Kidney glomerular epithelial cell (primary cell): ENCODE results near the gene NDUFV2.
"Not testable (repeated sequence)": the region's sequence is repeated elsewhere in the genome, so short reads cannot be mapped to it uniquely, and the experiment has no call there.

Source experiments
- DNase-seq: peaks from one replicate; lab custom pipeline; 2025; lab: John Stamatoyannopoulos, UW

Gene NDUFV2

DNA sequence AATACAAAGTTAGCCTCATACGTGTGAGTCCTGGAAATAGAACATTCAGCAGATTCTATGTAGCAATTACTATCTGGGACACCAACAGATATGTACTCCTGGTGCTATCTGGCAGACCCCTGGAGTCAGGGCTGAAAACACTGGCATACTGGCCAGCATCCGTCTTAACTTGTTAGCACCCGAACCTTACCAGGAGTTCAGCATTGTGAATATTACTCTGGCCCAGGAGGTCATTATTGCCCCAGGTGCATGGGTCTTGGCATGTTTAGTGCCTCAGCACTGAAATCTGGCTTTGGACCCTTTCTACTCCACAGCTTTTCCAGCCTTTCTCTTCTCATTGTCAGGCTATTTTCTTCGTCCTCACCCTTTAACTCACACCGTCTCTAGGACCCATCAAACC, 11.9 kb upstream of the NDUFV2 start:
- DNase-seq: no peak

DNA sequence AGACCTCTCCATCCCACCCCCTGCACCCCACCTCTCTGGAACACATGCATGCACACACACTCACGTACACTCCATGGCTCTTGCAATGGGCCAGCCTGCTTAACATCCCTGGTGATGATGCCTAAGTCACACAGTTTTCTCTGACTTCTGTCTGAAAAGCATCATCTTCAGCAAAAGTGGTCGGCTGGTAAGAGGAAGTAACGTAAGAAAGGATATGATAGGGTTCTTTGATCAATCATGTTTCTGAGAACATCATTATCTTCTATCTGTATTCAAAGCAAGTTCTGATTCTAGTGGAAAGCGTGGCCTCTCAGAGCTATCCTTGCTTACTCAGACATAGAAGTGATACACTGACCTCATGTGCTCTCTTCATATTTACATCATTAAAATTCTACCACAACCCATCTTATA, 11.4 kb upstream of the NDUFV2 start:
- DNase-seq: no peak

DNA sequence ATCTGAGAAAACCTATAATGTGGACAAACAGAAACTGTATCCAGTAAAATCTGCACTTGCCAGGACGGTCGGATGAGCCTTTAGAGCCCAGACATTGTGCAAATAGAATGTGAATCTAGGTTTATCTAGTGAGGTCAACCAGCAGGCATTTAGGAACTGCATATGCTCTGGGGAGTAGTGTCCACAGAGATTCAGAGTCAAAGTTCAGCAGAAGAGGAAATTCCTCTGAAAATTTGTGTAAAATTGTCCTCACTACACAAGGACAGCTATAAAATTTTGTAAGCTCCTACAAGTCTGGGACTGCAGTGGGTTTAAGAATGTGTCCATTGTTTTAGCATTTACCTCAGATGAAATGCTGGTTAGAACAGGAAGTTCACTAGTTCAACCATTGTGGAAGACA, 9.8 kb upstream of the NDUFV2 start:
- DNase-seq: no peak

DNA sequence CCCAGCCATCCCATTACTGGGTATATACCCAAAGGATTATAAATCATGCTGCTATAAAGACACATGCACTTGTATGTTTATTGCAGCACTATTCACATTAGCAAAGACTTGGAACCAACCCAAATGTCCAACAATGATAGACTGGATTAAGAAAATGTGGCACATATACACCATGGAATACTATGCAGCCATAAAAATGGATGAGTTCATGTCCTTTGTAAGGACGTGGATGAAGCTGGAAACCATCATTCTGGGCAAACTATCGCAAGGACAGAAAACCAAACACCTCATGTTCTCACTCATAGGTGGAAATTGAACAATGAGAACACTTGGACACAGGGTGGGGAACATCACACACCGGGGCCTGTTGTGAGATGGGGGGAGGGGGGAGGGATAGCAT, 9.4 kb upstream of the NDUFV2 start:
- DNase-seq: not testable (repeated sequence)

DNA sequence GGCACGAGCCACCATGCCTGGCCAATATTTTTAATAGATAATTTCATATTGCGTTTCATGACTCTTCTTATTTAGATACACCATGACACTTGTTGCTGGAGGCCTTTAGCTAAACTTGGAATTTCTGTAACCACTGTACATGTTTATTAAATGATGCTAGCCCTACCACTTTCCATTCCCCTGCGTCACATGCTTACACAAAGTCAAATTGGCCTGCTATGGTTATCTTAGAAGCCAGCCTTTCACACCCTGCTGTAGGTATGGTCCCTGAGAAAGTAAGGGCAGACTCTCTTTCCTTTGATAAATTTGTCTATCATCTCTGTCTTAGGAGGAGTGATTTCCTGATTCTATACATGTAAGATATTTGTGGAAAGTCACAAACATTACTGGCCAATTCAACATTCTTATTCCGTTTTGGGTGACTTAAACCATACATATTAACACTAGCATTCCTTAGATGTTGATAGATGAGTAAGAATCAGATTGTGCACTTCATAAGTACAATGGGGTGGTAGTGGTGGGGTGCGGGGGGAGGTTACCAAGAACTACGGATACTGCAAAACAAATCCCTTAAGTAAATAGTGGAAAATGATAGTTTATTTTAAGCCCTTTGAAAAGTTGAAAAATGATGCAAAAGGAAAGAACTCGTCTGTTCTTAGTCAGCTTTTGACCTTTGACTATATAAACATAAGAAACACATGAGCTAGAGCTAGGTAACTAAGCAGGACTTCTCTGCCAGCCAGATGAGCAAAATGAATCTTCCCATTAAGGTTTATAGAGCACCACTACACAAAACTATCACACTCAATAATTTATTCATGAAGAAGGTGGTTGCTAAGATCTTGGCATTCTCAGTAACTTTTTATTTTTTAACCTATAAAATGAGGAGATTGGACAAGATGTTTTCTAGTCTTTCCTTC, 7.9 kb upstream of the NDUFV2 start:
- DNase-seq: peak; percentile 53

DNA sequence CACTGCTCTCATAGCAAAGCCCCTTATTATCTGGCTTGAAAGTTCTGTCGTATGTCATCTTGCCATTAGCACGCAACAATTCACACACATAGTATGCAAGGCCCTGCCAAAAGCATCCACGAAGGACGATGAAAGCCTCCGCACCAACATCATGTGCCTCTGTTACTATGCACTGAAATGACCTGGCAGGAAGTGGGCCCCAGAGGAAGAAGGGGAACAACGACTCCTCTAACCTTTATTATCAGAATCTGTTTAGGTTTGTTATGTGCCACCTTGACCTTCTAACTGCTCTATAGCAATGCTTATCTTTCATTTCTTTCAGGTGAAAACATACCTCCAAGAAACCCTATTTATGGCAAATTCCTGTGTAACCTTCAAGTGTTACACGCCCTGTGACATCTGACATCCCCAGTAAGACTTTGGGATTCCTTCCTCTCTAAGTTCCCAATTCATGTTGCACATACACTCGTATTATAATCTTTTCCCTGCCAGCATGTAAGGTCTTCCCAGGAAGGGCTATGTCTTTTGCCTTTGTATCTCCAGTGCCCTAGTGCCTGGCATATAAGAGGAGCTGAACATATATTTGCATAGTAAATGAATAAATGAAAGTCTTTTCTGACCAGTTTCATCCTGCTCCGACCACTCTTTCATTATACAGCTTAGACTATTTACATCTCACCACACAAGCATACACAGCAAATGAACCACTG, 7.0 kb upstream of the NDUFV2 start:
- no peak for DNase-seq

DNA sequence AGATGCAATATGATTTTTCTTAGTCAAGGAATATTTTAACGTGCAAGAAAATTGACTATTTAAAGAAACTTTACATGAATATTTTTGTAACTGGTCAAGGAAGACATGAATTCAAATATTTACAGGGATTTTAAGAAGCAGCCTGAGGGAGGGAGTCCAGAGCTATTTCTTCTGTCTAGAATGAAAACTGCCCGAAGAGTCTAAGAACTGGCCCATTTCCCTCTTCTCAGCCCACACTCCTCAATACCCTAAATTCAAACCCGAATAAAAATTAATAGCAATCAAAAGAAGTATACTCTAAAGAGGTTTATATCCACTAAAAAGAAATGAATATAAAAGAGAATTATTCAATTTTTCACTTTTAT, 6.5 kb upstream of the NDUFV2 start:
- DNase-seq: no peak

DNA sequence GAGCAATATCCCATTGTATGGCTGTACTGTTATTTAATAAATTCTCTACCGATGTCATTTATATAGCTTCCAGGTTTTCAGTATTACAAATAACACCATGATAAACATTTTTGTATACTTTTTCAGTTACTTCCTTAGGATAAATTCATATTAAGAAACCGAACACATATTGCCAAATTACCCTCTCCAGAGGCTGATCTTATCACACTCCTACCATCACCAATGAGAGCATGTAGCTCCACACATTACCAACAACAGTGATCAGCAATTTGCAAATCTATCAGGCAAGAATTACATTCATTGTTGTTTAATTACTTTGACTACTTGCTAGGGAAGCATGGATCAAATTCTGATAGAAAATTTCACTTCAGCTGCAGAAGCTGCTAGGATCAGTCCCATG, 5.8 kb upstream of the NDUFV2 start:
- DNase-seq: no peak

DNA sequence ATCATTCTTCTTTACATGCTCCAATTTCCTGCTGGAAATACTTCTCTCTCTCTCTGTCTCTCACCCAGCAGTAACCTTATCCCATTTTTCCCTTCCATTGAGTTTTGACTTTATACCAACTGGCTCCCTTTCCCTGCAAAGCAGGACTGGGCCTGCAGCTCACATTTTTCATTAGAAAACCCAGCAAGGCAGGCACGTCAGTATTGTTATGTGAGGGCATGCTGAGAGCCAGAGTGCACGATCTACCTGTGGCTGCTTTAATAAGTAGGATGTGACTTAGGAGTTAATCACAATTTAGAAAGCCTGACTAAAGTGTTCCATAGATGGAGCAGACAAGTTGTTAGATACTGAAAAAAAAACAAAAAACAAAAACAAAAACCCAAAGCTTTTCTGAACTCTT, 5.2 kb upstream of the NDUFV2 start:
- DNase-seq: no peak

DNA sequence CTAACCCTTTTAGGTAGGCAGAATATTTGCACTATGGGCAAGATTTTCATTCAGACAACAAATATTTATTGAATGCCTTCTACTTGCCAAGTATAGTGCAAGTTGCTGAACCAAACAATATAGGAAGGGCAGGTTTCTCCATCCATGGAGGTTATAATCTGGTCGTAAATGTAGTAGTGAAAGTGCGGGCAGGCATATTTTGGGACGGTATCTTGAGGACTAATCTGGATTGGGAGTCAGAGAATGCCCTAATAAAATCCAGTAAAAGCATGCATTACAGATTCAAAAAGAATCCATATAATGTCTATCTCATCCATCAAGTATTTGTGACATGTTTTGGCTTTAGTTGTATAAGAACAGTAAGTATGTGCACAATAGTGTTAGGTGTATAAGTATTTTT, 1.7 kb upstream of the NDUFV2 start:
- no peak for DNase-seq

DNA sequence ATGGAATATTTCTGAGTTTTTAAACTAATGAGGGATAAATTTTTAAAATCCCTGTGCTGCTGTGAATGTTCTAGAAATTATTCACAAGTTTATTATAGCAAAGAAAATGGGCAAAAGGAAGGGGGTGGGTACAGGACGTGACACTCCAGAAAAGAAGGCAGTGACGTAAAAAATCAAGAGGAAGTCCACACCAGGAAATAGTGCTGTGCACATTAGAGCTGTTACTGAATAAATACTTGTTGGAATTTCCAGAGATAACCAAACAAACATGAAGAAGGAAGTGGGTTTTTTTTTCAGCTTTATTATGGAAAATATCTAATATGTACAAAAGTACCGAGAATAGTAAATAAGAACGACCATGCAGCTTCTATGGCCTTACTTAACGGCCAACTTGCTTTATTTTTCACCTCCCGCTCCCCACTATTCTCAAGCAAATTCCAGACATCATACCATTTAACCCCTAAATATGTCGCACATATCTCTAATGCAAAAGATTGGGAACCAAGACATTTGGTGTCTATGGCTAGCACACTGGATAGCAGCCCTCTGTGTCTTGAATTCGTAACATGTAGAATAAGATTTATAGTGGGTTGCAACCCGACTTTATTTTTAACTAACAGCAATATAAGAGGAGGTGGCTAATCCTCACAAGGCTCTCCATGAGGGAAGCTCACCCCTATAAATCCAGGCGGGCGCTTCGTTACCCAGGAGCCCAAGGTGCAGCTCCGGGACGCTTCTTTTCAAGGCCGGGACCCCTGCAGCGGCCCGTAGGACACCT, 580 bp upstream of the NDUFV2 start:
- peak; percentile 51 for DNase-seq

DNA sequence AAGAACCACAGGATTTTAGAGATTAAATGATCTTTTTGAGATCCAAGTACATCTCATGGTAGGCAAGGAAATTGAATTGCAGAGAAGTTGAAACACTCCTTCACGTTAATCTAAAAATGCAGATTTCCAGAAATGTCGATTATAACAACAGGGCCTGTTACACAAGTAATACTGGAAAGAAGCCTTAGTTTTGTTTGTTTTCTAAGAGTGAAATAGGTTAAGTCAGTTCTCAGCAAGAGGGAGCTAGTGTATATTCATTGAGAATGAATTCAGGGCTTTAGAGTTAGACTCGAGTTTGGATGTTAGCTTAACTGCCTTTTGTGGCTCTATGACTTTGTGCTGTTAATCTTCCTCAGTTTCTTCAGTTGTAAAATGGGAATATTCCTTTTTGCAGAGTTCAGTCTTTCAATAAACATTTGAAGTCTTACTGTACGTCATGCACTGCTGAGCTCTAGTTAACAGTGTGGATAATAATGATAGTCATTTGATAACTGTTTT, 926 bp downstream of the NDUFV2 start:
- DNase-seq: peak; percentile 36

DNA sequence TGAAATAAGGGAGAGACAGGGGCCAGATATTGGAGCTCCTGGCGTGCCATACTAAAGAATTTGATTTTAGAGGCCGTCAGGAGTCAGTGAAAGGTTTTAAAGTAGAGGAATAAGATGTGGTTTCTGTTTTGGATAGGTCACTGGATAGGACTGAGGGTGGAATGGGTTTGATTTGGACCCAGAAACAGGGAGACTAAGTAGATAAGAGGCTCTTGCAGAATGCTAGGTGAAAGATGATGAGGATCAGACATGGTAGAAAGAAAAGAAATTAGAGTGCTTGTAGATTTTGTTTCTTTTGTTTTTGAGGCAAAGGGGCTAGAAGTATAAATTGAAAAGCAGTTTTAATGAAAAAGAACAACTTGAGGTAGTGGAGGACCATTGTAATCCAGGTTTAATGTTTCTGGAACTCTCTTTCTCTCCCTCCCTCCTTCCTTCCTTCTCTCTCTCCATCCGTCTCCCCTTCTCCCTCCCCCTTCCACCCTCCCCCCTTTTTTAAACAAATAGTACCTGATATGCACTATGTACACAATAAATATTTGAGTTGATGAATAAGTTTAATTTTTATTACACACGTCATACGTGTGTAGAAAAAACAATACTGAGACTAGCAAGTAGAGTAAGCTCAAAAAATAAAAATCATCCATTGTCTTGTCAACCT, 1.9 kb downstream of the NDUFV2 start:
- DNase-seq: no peak

DNA sequence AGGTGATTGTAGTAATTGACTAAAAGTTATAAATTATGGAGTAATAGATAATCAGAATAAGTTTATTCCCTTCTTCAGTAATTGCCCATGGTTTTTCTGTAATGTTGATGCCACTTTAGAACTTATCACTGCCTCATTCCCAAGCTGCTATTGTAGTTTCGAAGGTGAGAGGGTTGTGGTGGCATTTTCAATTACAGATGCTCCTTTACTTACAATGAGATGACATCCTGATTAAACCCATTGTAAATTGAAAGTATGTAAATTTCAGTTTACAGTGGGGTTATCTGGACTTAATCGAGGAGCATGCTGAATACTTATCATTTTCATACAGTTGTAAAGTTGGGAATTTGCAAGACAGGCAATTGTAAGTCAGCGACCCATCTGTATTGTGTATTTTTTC, 2.9 kb downstream of the NDUFV2 start:
- no peak for DNase-seq

DNA sequence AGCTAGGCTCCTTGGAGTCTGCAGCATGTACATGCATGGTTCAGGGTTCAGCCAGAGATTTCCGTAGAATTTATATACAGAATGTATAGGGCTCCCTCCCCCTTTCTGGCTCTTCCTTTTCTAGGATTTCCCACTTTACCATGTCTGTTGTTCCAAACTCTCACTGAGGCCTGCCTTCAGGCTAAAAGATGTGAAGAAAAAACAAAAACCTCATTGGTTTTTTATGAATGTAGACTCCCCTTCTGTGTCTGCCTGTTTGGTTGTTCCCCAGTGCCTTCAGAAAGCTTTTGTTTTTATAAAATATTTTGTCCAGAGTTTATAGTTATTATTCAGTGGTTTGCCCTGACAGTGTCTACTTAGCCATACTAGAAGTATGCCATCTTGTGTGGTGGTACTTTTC, 3.6 kb downstream of the NDUFV2 start:
- no peak for DNase-seq

DNA sequence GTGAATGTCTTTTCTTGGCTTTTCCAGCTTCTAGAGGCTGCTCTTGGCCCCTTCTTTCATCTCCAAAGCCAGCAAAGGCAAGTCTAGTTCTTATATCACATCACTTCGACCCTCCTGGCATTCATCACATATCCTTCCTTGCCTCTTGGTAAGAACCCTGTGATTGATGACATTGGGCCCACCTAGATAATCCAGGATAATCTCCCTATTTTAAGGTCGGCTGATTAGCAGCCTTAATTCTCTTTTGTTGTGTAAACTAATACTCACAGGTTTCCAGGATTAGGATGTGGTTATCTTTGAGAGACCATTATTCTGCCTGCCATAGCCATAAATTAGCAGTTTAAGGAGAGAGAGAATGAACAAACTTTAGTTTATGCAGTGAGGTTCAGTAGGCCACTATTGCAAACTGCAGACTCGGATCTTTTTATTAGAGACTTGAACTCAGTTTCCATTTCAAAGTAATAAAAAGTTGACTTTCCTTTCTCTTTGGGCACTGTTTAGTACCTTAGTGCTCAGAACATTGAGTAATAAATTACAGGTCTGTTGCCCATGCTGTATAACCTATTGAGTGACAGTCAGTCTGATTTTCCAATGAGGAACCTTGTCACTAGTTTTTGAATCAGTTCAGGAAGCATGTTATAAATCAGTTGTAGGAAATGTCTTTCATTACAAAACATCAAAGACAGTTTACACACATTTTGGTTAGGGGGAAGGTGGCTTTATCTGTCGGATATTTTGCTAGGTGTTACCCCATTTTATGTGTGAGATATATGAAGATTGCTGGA, 4.5 kb downstream of the NDUFV2 start:
- no peak for DNase-seq

DNA sequence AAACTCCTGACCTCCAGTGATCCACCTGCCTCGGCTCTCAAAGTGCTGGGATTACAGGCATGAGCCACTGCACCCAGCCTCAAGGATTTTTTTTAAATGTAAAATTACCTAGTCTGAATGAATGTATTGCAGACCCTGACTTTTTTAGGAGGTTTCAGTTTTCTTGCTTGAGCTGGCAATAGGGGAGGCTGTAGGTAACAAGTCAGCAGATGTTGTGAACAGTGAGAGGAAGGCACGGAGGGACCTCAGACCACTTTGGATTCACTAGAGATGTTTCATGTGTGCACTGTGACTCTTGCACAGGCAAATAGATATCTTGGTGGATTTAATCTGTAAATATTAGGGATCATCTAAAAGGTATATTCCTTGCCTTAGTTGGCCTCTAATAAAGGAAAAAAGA, 6.4 kb downstream of the NDUFV2 start:
- no peak for DNase-seq

DNA sequence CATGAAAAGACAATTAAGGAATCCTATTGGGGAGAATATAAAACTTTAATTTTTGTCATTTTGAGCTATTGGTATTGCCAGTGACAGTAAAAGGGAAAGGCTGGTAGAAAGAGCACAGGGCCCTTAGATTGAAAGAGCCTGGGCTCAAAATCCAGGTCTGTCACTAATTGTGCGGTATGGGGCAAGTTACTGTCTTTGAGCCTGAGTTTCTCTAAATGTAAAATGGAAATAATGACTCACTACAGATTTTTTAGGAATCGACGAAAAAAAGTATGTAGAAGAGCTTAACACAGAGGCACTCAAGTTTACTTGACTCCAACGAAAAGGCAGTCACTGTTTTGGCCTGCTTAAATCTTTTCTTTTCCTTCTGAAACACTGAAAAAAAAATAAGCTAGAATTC, 7.0 kb downstream of the NDUFV2 start:
- DNase-seq: no peak

DNA sequence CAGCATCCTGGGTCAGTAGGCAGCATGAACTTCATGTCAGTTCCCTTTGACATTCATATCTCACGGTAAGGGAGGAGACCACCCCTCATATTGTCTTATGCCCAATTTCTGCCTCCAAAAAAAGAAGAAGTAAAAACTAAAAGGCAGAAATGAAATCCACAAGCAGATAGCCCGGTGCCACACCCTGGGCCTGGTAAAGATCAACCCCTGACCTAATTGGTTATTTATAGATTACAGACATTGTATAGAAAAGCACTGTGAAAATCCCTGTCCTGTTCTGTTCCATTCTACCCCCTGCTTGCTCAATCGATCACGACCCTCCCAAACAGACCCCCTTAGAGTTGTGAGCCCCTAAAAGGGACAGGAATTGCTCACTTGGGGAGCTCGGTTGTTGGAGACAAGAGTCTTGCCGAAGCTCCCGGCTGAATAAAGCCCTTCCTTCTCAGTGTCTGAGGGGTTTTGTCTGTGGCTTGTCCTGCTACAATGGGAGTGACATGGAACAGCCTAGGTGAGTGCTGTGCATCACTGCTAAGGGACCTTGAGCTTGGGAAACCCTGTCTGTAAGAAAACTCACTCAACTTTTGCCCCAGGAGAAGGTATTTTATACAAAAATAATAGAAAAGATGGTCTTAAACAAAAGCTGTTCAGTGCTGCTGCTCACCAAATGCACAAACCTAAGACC, 11.1 kb downstream of the NDUFV2 start:
- DNase-seq: no peak

DNA sequence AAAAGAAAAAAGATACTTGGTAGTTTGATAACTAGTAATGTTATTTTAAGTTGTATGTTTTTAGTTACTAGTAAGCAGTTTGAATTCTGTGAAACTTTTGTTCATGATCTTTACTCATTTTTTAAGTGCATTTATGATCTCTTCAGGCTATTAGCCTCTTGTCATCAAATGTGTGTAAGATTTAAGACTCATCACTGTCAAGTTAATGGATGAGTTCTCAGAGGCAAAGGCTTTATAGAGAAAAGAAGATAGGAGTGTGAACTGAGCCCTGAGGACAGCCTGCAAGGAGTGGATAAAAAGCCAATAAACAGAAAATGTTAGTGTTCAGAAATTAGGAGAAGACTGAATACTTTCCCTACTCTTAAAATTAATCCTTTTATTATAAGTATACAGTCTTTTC, 13.5 kb downstream of the NDUFV2 start:
- no peak for DNase-seq
